GM13977 (cell line): ENCODE results near the gene DOK7.

ENCODE experiments used
- DNase-seq: peaks from one replicate; pipeline ENCODE4 v3.0.0; 2012; ENCODE audit warnings: low spot score
- in situ Hi-C: fragments of 300-500 bp; cut with MboI; formaldehyde crosslinking; loops from one replicate; pipeline ENCODE4 v1.12.0; 2022; ENCODE audit warnings: low sequenced_read_pairs, low pct_unique_long_range_greater_than_20kb, mixed read lengths, inconsistent platforms; ENCODE audit not compliant: unreplicated experiment
- TF ChIP-seq, protein P1 (sequence below): IDR thresholded peaks from 2 replicates; pipeline ENCODE4 v1.5.1; 2012; ENCODE audit warnings: mild to moderate bottlenecking, control low read depth; ENCODE audit not compliant: insufficient read depth; ENCODE audit errors: extremely low read depth, missing control alignments

The DOK7 gene

DNA sequence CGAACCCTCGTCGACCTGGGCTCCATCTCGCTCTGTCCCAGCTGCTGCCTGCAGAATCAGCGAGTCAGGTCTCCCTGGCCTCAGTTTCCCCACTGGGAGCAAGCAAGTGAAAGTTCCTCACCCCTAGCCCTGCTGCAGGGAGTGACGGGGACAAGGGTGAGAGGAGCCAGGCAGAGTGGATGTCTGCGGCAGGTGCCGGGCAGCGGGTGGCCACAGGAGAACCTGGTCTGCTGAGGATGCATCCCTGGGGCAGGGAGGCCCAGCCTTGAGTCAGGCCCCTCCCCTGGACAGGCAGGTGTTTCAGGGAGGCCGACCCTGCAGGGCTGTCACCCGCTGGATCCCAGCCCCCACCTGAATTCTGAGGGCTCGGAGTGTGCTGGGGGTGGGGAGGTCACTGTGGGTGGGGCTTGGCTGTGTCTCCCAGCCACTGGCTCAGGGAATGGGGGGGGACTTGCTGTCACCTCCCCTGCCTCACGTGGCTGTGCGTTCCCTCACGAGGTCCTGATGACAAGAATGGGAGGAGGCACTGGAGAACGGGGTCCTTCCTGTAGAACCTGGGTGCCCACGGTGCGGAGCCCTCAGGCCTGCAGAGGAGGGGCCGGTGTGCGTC is 35.9 kb downstream of the DOK7 start:
- in situ Hi-C loops = no loop called here
- TF ChIP-seq, protein P1, sequence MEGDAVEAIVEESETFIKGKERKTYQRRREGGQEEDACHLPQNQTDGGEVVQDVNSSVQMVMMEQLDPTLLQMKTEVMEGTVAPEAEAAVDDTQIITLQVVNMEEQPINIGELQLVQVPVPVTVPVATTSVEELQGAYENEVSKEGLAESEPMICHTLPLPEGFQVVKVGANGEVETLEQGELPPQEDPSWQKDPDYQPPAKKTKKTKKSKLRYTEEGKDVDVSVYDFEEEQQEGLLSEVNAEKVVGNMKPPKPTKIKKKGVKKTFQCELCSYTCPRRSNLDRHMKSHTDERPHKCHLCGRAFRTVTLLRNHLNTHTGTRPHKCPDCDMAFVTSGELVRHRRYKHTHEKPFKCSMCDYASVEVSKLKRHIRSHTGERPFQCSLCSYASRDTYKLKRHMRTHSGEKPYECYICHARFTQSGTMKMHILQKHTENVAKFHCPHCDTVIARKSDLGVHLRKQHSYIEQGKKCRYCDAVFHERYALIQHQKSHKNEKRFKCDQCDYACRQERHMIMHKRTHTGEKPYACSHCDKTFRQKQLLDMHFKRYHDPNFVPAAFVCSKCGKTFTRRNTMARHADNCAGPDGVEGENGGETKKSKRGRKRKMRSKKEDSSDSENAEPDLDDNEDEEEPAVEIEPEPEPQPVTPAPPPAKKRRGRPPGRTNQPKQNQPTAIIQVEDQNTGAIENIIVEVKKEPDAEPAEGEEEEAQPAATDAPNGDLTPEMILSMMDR = no peak
- DNase-seq = no peak

DNA sequence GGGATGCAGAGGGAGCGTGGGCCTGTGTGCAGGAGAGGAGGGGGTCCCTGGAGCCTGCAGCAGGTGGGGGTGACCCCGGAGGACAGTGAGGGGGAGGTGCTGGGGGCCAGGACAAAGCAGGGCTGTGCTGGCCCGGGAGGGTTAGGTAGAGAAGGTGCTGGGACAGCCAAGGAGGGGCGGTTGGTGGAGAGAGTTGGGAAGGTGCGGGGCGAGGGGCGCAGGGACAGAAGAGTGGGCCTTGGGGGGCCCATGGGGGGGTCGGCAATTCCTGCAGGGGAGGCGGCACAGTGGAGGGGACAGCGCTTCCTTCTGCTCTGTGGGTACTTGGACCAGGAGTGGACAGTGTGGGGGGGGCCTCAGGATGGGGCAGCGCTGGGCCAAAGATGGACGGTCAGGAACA is 36.6 kb downstream of the DOK7 start:
- DNase-seq = no peak
- in situ Hi-C loops = no loop called here
- TF ChIP-seq, protein P1 = no peak

DNA sequence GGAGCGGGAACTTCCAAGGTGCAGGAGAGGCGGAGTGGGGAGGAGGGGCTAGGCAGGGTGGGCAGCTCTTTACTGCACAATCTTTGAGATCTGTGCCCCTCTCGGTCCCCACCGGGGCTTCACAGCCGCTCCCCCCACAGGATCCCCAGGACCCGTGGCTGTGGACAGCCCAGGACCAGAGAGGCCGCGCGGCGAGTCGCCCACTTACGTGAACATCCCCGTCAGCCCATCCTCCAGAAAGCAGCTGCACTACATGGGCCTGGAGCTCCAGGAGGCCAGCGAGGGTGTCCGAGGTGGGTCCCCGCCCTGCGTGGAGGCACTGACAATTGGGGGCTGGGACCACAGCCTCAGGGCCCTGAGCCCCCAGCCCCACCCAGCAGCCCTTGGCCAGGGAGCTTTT is 37.0 kb downstream of the DOK7 start:
- in situ Hi-C loops = no loop called here
- no peak for DNase-seq
- TF ChIP-seq, protein P1 = no peak

DNA sequence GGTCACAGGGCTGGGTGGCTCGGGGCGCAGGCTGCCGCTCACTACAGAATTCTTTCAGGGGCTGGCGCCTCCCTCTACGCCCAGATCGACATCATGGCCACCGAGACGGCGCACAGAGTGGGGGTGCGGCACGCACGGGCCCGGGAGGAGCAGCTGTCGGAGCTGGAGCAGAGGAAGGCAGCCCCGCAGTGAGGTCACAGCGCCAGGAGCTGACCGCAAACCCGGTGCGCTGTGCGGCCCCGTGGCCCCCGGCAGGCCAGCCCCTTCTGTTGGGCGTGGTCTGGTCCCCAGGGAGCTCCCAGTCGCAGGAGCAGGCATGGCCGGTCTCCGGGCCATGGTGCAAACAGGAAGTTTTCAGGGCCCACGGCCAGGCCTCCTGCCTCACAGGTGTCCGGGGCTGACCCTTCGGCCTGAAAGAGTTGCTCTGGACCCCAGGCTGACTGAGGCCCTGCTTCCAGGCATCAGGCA is 37.6 kb downstream of the DOK7 start:
- TF ChIP-seq, protein P1 = no peak
- no peak for DNase-seq
- in situ Hi-C loops = no loop called here

- DNase-seq = no peak
- in situ Hi-C loops = no loop called here
- TF ChIP-seq, protein P1 = no peak
Measured at GRCh38 chr4:3501126-3501824, 38.2 kb downstream of the DOK7 start.

DNA sequence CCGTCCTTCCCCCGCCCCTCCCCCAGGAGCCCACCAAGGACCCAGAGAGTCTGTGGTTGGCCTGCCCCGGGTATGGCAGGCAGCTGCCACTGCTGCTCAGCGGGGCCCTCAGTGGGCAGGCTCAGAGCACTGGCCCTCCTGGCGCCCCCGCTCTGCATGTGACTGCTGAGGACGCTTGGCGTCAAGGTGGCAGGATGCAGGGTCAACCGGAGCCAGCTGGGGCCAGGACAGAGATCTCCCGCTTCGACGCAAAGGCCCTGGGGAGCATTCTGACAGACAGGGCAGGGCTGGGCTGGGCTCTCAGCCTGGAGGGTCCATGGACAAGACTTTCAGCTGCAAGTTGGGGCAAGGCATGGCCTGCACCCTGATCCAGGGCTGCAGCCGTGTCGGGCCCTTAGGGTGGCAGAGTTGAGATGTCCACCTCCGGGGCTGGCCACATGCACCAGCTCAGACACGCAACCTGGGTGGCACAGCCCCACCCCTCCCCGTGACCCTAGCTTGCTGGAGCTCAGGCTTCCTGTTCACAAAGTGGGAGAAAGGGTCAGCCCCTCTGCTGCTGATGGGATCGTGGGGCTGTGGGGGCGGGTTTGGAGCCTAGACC is 38.8 kb downstream of the DOK7 start:
- in situ Hi-C loops = no loop called here
- TF ChIP-seq, protein P1 = no peak
- no peak for DNase-seq
